Hematopoietic multipotent progenitor cell (in vitro differentiated cells): ENCODE data around the gene EPHA7. TPM values are rescaled to one million over a fixed set of nuclear protein-coding genes. Genes with fewer than 3 reads are reported as not detected.

ENCODE experiments used
- DNase-seq, 3 donors: peaks; one replicate each; pipeline ENCODE4 v3.0.0-alpha.2; 2011 to 2015; ENCODE audit warnings: low read depth in 2 of 3, low spot score in 2 of 3
- total RNA-seq: library from RNA; depleted of rRNA; stranded (reverse); fragments of >200 nt; gene quantifications from one replicate; pipeline ENCODE4 v1.2.3, GENCODE V29; 2012

EPHA7 gene
- total RNA-seq, 1 donor = not detected

DNA sequence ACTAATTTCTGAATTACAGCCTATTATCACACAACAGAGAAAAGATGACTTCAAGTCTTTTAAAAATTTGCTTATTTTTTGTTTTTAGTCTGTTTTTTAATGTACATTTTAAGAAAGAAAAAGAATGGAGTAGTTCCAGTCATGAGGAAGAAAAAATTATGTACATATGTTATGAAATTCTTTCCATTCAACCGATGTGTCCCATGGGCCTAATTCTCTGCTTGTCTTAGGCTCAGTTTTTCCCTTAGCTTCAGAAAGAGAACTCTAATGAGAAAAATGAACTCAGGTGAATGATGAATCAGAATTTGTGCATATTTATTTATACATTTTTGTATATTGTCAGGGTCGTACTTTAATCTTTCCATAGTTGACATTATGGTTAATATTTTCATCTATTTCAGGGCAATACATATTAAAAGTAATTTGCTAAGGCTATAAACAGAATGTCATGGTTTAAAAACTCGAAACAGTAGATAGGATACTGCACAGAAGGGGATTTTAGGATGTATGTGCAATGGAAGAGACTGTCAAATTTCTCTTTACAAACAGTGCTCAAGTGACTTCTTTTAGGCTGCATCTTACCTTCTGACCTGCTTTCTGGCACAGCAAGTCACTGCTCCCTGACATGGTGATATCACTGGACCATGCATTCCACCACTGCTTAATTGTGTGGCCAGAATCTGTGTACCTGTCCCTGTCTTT, 153.1 kb downstream of the EPHA7 start:
- no peak for DNase-seq

DNA sequence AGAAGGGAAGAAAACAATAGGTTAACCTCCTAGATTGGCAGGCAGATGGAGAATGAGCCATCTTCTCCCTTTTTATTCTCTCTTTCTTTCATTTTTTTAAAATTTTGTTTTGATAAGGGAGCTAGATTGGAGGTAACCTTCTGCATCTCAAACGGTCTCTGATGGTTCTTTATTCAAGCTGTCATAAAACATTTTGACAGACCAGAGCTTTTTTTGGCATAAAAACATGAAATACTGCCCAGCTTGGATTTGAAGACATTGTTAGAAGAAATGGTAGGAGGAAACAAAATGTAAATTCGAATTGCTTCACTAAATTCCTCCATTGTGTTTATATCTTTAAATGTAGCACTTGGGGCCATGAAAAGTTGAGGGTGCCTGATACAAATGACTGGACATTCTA, 158.5 kb downstream of the EPHA7 start:
- no peak for DNase-seq

DNA sequence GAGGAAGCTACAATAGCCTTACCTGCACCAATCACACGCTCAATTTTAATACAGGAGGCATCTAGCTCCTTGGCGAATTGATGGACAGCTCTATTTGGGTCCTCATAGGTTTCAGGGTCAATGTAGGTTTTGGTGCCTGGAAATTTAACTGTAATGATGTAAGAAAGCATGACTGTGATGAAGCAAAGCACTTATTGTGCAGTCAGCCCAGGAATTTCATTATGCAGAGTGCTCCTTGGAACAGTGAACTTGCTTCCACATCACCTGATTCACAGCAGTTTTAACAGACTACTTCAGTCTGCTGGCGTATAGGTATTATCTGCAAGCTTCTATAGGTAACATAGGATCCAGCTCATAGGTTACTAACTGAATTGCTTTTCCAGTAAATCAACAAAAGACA, 160.0 kb downstream of the EPHA7 start:
- DNase-seq = no peak

GRCh38 chr6:93252930-93253329, 166.4 kb downstream of the EPHA7 start:
- DNase-seq = no peak

GRCh38 chr6:93248631-93249030, 170.7 kb downstream of the EPHA7 start:
- no peak for DNase-seq

DNA sequence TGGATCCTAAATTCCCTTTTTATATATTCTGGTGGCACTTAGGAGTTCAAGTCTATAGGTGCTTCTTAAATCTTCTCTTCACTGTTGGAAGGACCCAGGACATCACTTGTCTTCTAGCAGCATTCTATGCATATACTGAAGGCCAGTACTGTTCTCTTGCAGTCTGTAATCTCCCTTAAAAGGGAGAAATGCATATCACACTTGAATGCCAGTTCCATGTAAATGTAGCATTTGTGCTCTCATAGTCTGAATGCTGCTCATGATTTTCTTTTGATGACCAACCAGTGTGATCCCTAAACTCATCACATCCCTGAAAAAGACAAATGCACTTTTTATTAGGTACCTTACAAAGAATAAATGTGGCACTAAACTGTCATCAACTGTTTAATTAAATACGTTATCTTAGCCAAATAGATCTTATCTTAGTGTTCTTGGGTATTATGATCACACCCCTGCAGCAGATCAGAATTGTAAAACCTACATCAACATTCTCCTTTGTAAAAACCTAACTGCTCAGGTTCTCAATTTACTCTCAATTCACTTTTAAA, 176.1 kb downstream of the EPHA7 start:
- DNase-seq = no peak

DNA sequence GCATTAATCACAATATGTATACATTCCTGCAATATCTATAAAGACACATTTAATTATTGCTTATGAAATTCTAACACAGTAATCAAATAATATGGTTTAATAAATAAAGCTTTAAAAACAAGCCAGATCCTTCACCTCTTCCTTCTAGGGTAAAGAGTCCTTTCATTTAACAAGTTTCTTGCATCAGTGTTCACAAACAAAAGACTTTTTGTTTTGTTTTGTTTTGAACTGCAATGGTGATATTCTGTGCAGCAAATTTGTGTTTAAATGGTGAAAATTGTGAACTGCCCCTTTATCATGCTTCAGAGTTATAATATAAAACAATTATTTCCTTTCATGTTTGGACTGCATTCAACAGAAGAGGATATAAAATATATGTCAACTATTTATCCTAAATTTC, 177.3 kb downstream of the EPHA7 start:
- DNase-seq = no peak

- DNase-seq = no peak
Observed at GRCh38 chr6:93238632-93239031, 180.7 kb downstream of the EPHA7 start.

- no peak for DNase-seq
Observed at GRCh38 chr6:93235775-93236174, 183.6 kb downstream of the EPHA7 start.

DNA sequence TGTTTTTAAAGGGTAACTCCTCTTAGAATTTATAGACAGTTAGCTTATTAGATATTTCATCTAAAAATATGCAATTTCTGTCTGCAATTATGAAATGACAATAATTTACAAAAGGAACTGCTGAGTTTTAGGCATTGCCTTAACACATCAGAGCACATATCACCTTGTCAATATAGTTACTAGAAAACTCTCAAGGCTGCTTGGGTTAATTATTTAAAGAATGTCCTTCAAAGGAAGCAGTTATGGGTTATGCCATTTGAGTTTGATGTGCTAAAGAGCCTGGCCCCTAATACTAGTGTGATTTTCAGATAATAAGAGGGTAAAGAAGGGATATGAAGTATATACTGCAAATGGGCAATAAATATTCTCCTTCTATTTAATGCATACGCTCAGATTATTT, 192.5 kb downstream of the EPHA7 start:
- no peak for DNase-seq

- DNase-seq = no peak
Observed at GRCh38 chr6:93222071-93222851, 197.1 kb downstream of the EPHA7 start.

GRCh38 chr6:93219447-93219846, 199.9 kb downstream of the EPHA7 start:
- no peak for DNase-seq

DNA sequence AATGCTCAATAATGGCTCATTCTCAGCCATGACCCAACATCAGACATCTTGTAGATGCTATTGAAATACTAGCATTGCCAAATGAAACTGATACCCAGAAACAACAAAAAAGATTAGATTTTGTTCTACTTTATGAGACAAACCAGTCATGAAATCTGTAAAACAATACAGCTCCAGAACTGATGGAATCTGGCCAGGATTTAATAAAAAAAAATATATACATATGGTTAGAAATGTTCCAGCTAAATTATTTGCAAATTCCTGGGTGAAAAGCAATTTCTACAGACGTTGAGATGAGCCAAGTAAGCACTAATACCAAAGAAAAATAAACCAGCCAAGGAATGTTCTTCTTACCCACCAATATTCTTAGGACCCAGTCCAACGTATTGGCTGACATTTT, 201.3 kb downstream of the EPHA7 start:
- no peak for DNase-seq

DNA sequence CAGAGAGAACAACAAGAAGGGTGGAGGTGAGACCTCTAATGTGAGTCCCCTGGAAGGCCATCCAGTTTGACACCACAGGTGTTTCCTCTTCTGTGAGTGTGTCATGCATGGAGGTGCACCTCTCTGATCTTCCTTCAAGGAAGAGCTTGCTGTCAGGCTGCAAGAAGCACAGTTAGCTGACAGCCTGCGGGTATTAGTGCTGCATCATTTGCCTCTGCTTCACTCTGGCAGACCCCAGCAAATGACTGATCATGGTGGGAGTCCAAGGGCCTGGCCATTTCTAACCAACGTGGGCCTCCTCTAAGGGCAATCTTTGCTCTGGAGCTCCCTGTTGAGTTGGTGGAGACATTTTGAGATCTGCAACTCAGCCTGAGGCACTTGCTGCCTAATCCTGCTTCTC, 206.3 kb downstream of the EPHA7 start:
- DNase-seq = no peak

- DNase-seq = no peak
Observed at GRCh38 chr6:93210908-93211307, 208.5 kb downstream of the EPHA7 start.

DNA sequence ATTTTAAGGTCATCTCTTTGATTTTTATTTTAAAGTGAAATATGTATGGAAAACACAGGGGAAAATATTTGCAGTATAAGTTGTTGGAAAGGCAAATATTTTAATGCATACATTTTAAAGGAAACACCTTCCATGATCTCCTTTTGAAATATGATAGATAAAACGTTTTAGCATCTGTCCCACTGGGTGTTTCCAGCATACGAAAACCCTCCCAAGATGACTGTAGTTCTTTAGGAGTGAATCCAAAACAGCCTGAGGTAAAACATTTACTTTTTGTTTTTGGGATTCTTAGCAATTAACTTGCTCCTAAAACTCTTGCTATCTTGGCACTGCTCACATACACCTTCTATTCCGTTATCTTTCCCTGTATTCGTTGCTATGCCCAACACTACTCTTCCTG, 210.0 kb downstream of the EPHA7 start:
- DNase-seq = no peak

DNA sequence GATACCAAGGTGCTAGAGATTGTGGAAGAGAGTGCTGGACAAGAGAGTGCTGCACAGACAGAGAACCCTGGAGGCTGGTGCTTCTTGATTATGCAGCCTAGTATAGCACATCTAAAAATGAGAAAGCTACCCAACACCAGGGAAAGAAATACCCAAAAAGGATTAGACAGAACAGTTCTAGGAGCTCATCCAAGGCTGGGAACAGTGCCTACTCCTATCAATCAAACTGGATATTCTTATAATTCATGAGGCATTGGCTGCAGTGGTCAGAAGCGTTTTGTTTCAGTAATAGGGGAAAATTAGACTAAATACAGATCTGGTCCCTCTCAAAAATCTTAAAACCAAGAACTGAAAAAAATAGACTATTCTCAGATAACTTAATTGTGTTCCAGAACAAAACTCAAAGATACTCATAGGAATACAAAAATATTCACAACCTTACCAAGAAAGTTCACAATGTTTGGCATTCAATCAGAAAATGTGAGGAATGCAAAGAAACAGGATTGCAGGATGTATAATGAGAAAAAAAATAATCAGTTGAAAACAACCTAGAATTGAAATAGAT, 222.9 kb downstream of the EPHA7 start:
- no peak for DNase-seq

DNA sequence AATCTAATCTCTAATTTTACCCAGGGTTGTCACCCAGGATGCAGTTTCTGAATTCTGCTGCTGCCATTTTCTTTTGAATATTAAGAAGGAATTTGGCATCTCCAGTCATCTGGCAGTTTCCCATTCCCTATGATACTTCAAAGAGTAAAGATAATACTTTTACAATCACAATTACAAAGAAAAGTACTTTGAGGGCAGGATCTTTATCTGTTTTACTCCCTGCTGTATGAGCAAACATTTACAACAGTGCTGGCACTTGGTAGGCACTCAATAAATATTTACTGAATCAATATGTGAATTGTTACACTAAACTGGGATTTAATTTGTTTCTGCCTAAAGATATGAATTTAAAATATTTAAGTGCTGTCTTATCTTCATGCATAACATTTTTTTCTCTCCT, 224.9 kb downstream of the EPHA7 start:
- DNase-seq = no peak

GRCh38 chr6:93193868-93194267, 225.5 kb downstream of the EPHA7 start:
- no peak for DNase-seq
